Lung (tissue), 12 donors: ENCODE results near the gene CDADC1. TPM values are rescaled to one million over a fixed set of nuclear protein-coding genes. Genes with fewer than 3 reads are reported as not detected.
A peak's percentile ranks its signal among the peaks of the same experiment; 100 is the strongest.

Experiments used
- ATAC-seq: fragments of 200-7000 bp; cut with Tn5 transposase; one replicate; pipeline ENCODE4 v1.9.1; 2020; ENCODE audit warnings: moderate number of reproducible peaks; ENCODE audit not compliant: insufficient read depth, low FRiP score
- DNase-seq, 3 donors: peaks; one replicate each; pipeline ENCODE4 v3.0.0-alpha.2; 2013 to 2017
- H3K27ac ChIP-seq, 2 donors: one replicate each; pipeline ENCODE4 v1.5.1; 2013; ENCODE audit warnings: mild to moderate bottlenecking in 2 of 2, moderate library complexity in 2 of 2, control low read depth in 1 of 2, inconsistent platforms in 1 of 2, low read depth in 1 of 2, low read length in 1 of 2
- H3K27me3 ChIP-seq, 3 donors: one replicate each; pipeline ENCODE4 v1.5.1; 2013; ENCODE audit warnings: low read length in 2 of 3; ENCODE audit not compliant: control insufficient read depth in 3 of 3, insufficient read depth in 3 of 3
- H3K36me3 ChIP-seq, 4 donors: one replicate each; pipeline ENCODE4 v1.5.1; 2013; ENCODE audit warnings: low read length in 4 of 4, mild to moderate bottlenecking in 1 of 4, moderate library complexity in 1 of 4; ENCODE audit not compliant: control insufficient read depth in 4 of 4, insufficient read depth in 4 of 4
- H3K4me1 ChIP-seq, 5 donors: one replicate each; pipeline ENCODE4 v1.5.1; 2013; ENCODE audit warnings: low read length in 5 of 5, mild to moderate bottlenecking in 2 of 5, moderate library complexity in 1 of 5; ENCODE audit not compliant: control insufficient read depth in 5 of 5, insufficient read depth in 5 of 5
- H3K4me3 ChIP-seq: one replicate; pipeline ENCODE4 v1.5.1; 2013; ENCODE audit warnings: mild to moderate bottlenecking, control low read depth, moderate library complexity
- H3K9ac ChIP-seq, 2 donors: one replicate each; pipeline ENCODE4 v1.5.1; 2013; ENCODE audit warnings: low read length in 2 of 2, control low read depth in 1 of 2; ENCODE audit not compliant: insufficient read depth in 1 of 2
- H3K9me3 ChIP-seq, 4 donors: one replicate each; pipeline ENCODE4 v1.5.1; 2013; ENCODE audit warnings: low read length in 3 of 4, mild to moderate bottlenecking in 1 of 4, moderate library complexity in 1 of 4; ENCODE audit not compliant: control insufficient read depth in 4 of 4, insufficient read depth in 3 of 4
- CTCF ChIP-seq: IDR thresholded peaks from 2 replicates; pipeline ENCODE4 v1.5.1; 2012; ENCODE audit warnings: mild to moderate bottlenecking; ENCODE audit errors: control extremely low read depth, extremely low read depth
- WGBS, 2 donors: extraction: QIAGEN DNeasy Blood & Tissue Kit; methylation state at CpG; one replicate each; pipeline ENCODE4 v1.1.7; 2013; 5-methylcytosine and 5-hydroxymethylcytosine counted together
- polyA plus RNA-seq, 2 donors: library from polyadenylated mRNA; stranded (reverse); fragments of 200-250 nt; gene quantifications; one replicate each; pipeline ENCODE4 v1.2.1, GENCODE V29; 2013
- total RNA-seq, 2 donors: library from RNA; depleted of rRNA in 1 of 2; stranded (reverse); fragments of >200 nt in 1 of 2; gene quantifications; one replicate each; pipeline ENCODE4 v1.2.1, GENCODE V29; 2014 to 2021
- donor health status: control.
- donor health status: control.
- donor health status: Bipolar disorder and iron deficiency.
- donor health status: healthy.
- donor health status: DM: yes; HTN: yes; CAD: no.

The CDADC1 gene
- total and polyA plus RNA-seq, 4 donors = 5.2 to 11.6 (median 7.1) TPM

GRCh38 chr13:49245101-49245500 is 2.6 kb upstream of the CDADC1 start:
- H3K4me3 ChIP-seq = no peak overlapping the region
- no peak overlapping the region for H3K27ac ChIP-seq
- H3K36me3 ChIP-seq = peaks cover 0 to 3% (median 1%) of the 10 kb centered on the region in 4 donors
- no peaks in the 10 kb centered on the region for H3K27me3 ChIP-seq
- H3K9me3 ChIP-seq = peaks cover 0 to 3% (median 0%) of the 10 kb centered on the region in 4 donors
- no peak for TF ChIP-seq CTCF
- DNase-seq (no peak), ATAC-seq (no peak)
- peaks cover 0 to 14% (median 0%) of the 10 kb centered on the region in 5 donors for H3K4me1 ChIP-seq
- no peak overlapping the region for H3K9ac ChIP-seq

- no peak for TF ChIP-seq CTCF
- no peak for DNase-seq
- Histone ChIP-seq H3K27ac (peak overlapping the region; percentile 85 to 97), H3K4me3 (peak overlapping the region; percentile 83), H3K36me3 (peaks cover 1 to 3% (median 2%) of the 10 kb centered on the region in 4 donors), H3K27me3 (no peaks in the 10 kb centered on the region), H3K9me3 (peaks cover 0 to 3% (median 0%) of the 10 kb centered on the region in 4 donors), H3K4me1 (peaks cover 0 to 14% (median 1%) of the 10 kb centered on the region in 5 donors), H3K9ac (peak overlapping the region; percentile 95 to 98)
- 25% methylated on average over 4 of the region's 4 CpGs for WGBS, 2 donors
- ATAC-seq = peak; percentile 52
Measured at GRCh38 chr13:49246850-49247642, 679 bp upstream of the CDADC1 start.

GRCh38 chr13:49248622-49249002 is 887 bp downstream of the CDADC1 start:
- Histone ChIP-seq H3K27me3 (no peaks in the 10 kb centered on the region), H3K27ac (peak overlapping the region; percentile 85 to 97), H3K9me3 (no peaks in the 10 kb centered on the region), H3K36me3 (peaks cover 2 to 5% (median 3%) of the 10 kb centered on the region in 4 donors), H3K9ac (peak overlapping the region; percentile 95 to 98), H3K4me3 (peak overlapping the region; percentile 83), H3K4me1 (peaks cover 0 to 14% (median 2%) of the 10 kb centered on the region in 5 donors)
- ATAC-seq (no peak), DNase-seq (no peak)
- 4 to 8% methylated on average over 6 of the region's 6 CpGs for WGBS, 2 donors
- no peak for TF ChIP-seq CTCF
